ENCODE measurements around the gene CD2AP. TPM values are rescaled to one million over a fixed set of nuclear protein-coding genes. Genes with fewer than 3 reads are reported as not detected.

Gene CD2AP
- total and polyA plus RNA-seq, 2 experiments from 2014 or later = 13.7 to 48.0 TPM

- Histone ChIP-seq H3K79me2 (no peaks in the 10 kb centered on the region), H3K36me3 (replicated peaks; ENCODE audit: insufficient read depth, low read depth) (no peaks in the 10 kb centered on the region), H4K20me1 (ENCODE audit: insufficient read depth, poor library complexity, severe bottlenecking) (no peaks in the 10 kb centered on the region), H3K4me3 (no peak overlapping the region), H3K9me3 (ENCODE audit: low read depth) (no peaks in the 10 kb centered on the region), H3K4me1 (ENCODE audit: insufficient read depth) (no peaks in the 10 kb centered on the region), H3K4me2 (no peak overlapping the region), H3K27me3 (no peaks in the 10 kb centered on the region), H3K27ac (no peak overlapping the region), H2AFZ (no peak overlapping the region), H3K9me2 (replicated peaks; ENCODE audit: insufficient read depth) (no peaks in the 10 kb centered on the region)
- no peak for TF ChIP-seq CTCF (IDR thresholded peaks at IDR 0.05; ENCODE audit: poor library complexity)
- TF ChIP-seq EZH2 (IDR thresholded peaks at IDR 0.05; ENCODE audit: borderline replicate concordance) = no peak
- TF ChIP-seq EZH2phosphoT487 (IDR thresholded peaks at IDR 0.05; ENCODE audit: low read depth, severe bottlenecking, unreplicated experiment) = no peak
- 61% methylated on average over 1 of the region's 1 CpG for WGBS (ENCODE audit: low lambda C conversion rate, missing lambda C conversion rate)
- DNase-seq (ENCODE audit: low spot score) = no peak
Observed at GRCh38 chr6:47464052-47464451, 13.5 kb upstream of the CD2AP start.

GRCh38 chr6:47465117-47465516, 12.5 kb upstream of the CD2AP start:
- TF ChIP-seq EZH2 (IDR thresholded peaks at IDR 0.05; ENCODE audit: borderline replicate concordance) = no peak
- TF ChIP-seq EZH2phosphoT487 (IDR thresholded peaks at IDR 0.05; ENCODE audit: low read depth, severe bottlenecking, unreplicated experiment) = no peak
- TF ChIP-seq CTCF (IDR thresholded peaks at IDR 0.05; ENCODE audit: poor library complexity) = no peak
- no peak overlapping the region for H3K4me3 ChIP-seq
- no peaks in the 10 kb centered on the region for H3K27me3 ChIP-seq
- no peaks in the 10 kb centered on the region for H3K79me2 ChIP-seq
- WGBS (ENCODE audit: low lambda C conversion rate, missing lambda C conversion rate) = 71% methylated on average over 1 of the region's 1 CpG
- DNase-seq (ENCODE audit: low spot score) = no peak
- no peaks in the 10 kb centered on the region for H4K20me1 ChIP-seq (ENCODE audit: insufficient read depth, poor library complexity, severe bottlenecking)
- no peaks in the 10 kb centered on the region for H3K4me1 ChIP-seq (ENCODE audit: insufficient read depth)
- H3K9me2 ChIP-seq (replicated peaks; ENCODE audit: insufficient read depth) = no peaks in the 10 kb centered on the region
- no peaks in the 10 kb centered on the region for H3K9me3 ChIP-seq (ENCODE audit: low read depth)
- H3K4me2 ChIP-seq = no peak overlapping the region
- H3K36me3 ChIP-seq (replicated peaks; ENCODE audit: insufficient read depth, low read depth) = no peaks in the 10 kb centered on the region
- no peak overlapping the region for H3K27ac ChIP-seq
- no peak overlapping the region for H2AFZ ChIP-seq

- Histone ChIP-seq H3K79me2 (peaks cover 19% of the 10 kb centered on the region), H3K4me2 (no peak overlapping the region), H3K4me3 (no peak overlapping the region), H3K9me3 (ENCODE audit: low read depth) (no peaks in the 10 kb centered on the region), H3K36me3 (replicated peaks; ENCODE audit: insufficient read depth, low read depth) (no peaks in the 10 kb centered on the region), H3K9me2 (replicated peaks; ENCODE audit: insufficient read depth) (no peaks in the 10 kb centered on the region), H4K20me1 (ENCODE audit: insufficient read depth, poor library complexity, severe bottlenecking) (no peaks in the 10 kb centered on the region), H3K27me3 (no peaks in the 10 kb centered on the region), H2AFZ (no peak overlapping the region), H3K4me1 (ENCODE audit: insufficient read depth) (no peaks in the 10 kb centered on the region), H3K27ac (no peak overlapping the region)
- no peak for DNase-seq (ENCODE audit: low spot score)
- TF ChIP-seq EZH2 (IDR thresholded peaks at IDR 0.05; ENCODE audit: borderline replicate concordance) (no peak), CTCF (IDR thresholded peaks at IDR 0.05; ENCODE audit: poor library complexity) (no peak), EZH2phosphoT487 (IDR thresholded peaks at IDR 0.05; ENCODE audit: low read depth, severe bottlenecking, unreplicated experiment) (no peak)
- WGBS (ENCODE audit: low lambda C conversion rate, missing lambda C conversion rate) = 84% methylated on average over 1 of the region's 1 CpG
Observed at GRCh38 chr6:47471911-47472310, 5.7 kb upstream of the CD2AP start.
